GM13977 (cell line): ENCODE measurements around the gene DISC1.
A peak's percentile ranks its signal among the peaks of the same experiment; 100 is the strongest.
"Not testable (repeated sequence)": the region's sequence is repeated elsewhere in the genome, so short reads cannot be mapped to it uniquely, and the experiment has no call there.

Experiments used
- DNase-seq: peaks from one replicate; pipeline ENCODE4 v3.0.0; 2012; ENCODE audit warnings: low spot score
- CTCF ChIP-seq: IDR thresholded peaks from 2 replicates; pipeline ENCODE4 v1.5.1; 2012; ENCODE audit warnings: mild to moderate bottlenecking, control low read depth; ENCODE audit not compliant: insufficient read depth; ENCODE audit errors: extremely low read depth, missing control alignments
- in situ Hi-C: fragments of 300-500 bp; cut with MboI; formaldehyde crosslinking; loops from one replicate; pipeline ENCODE4 v1.12.0; 2022; ENCODE audit warnings: low sequenced_read_pairs, low pct_unique_long_range_greater_than_20kb, mixed read lengths, inconsistent platforms; ENCODE audit not compliant: unreplicated experiment

DISC1 gene

GRCh38 chr1:231584921-231585320 is 41.7 kb upstream of the DISC1 start:
- no peak for DNase-seq
- in situ Hi-C loops = no loop called here
- no peak for TF ChIP-seq CTCF

GRCh38 chr1:231590453-231591198 is 36.0 kb upstream of the DISC1 start:
- DNase-seq = peak; percentile 49
- in situ Hi-C loops = no loop called here
- TF ChIP-seq CTCF = peak; percentile 77

- in situ Hi-C loops = no loop called here
- no peak for DNase-seq
- TF ChIP-seq CTCF = no peak
Measured at GRCh38 chr1:231591466-231591865, 35.1 kb upstream of the DISC1 start.

GRCh38 chr1:231592809-231593208 is 33.8 kb upstream of the DISC1 start:
- in situ Hi-C loops = no loop called here
- no peak for TF ChIP-seq CTCF
- no peak for DNase-seq

- in situ Hi-C loops, DNase-seq: not testable (repeated sequence)
Measured at GRCh38 chr1:231593264-231593663, 33.3 kb upstream of the DISC1 start.

GRCh38 chr1:231594123-231594522 is 32.5 kb upstream of the DISC1 start:
- DNase-seq = no peak
- TF ChIP-seq CTCF = no peak
- in situ Hi-C loops = no loop called here

GRCh38 chr1:231594749-231595148 is 31.8 kb upstream of the DISC1 start:
- no peak for TF ChIP-seq CTCF
- DNase-seq = no peak
- in situ Hi-C loops = no loop called here
